Cardiac muscle cell (in vitro differentiated cells and primary cell): ENCODE measurements around the gene ADO. TPM values are rescaled to one million over a fixed set of nuclear protein-coding genes. Genes with fewer than 3 reads are reported as not detected.

ENCODE experiments used
- DNase-seq, 2 donors: peaks; one replicate each; pipeline versions ENCODE4 v3.0.0 to v3.0.0-alpha.2; 2010 to 2017; ENCODE audit warnings: low read depth in 1 of 2, low spot score in 1 of 2
- H3K27ac ChIP-seq: fragments of 200-600 bp; sonication (generic); 2 replicates; pipeline ENCODE4 v1.5.1; 2016
- H3K27me3 ChIP-seq: fragments of 200-600 bp; sonication (generic); 2 replicates; pipeline ENCODE4 v1.6.0; 2016; ENCODE audit warnings: control low read depth
- H3K36me3 ChIP-seq: fragments of 200-600 bp; sonication (generic); 2 replicates; pipeline ENCODE4 v1.5.1; 2016; ENCODE audit warnings: control low read depth
- H3K4me1 ChIP-seq: fragments of 200-600 bp; sonication (generic); 2 replicates; pipeline ENCODE4 v1.8.1; 2017; ENCODE audit warnings: low read depth, mild to moderate bottlenecking, mixed run types
- H3K4me3 ChIP-seq: fragments of 200-600 bp; sonication (generic); 2 replicates; pipeline ENCODE4 v1.5.1; 2016; ENCODE audit warnings: mild to moderate bottlenecking
- H3K9me3 ChIP-seq: fragments of 200-600 bp; sonication (generic); 2 replicates; pipeline ENCODE4 v1.5.1; 2017; ENCODE audit warnings: low read depth, mild to moderate bottlenecking, control low read depth
- polyA plus RNA-seq: library from polyadenylated mRNA; unstranded; fragments of >200 nt; fragmentation: Nextera tagmentation; extraction: Ambion mirVana; gene quantifications from 2 replicates; pipeline ENCODE4 v1.2.1, GENCODE V29; 2016
- total RNA-seq: library from RNA; depleted of rRNA; stranded (reverse); fragments of >200 nt; gene quantifications from 2 replicates; pipeline ENCODE4 v1.2.3, GENCODE V29; 2016
- TF ChIP-seq, protein P1 (sequence below): IDR thresholded peaks from 2 replicates; pipeline ENCODE4 v1.5.1; 2012; ENCODE audit warnings: low read depth, mild to moderate bottlenecking, low read length

The ADO gene
- total and polyA plus RNA-seq, 2 experiments from 2014 or later: 6.8 to 29.4 TPM

GRCh38 chr10:62817121-62817765, 12.7 kb downstream of the ADO start:
- DNase-seq: peak; percentile 41 to 69
- H3K27ac ChIP-seq: no peak overlapping the region
- TF ChIP-seq, protein P1, sequence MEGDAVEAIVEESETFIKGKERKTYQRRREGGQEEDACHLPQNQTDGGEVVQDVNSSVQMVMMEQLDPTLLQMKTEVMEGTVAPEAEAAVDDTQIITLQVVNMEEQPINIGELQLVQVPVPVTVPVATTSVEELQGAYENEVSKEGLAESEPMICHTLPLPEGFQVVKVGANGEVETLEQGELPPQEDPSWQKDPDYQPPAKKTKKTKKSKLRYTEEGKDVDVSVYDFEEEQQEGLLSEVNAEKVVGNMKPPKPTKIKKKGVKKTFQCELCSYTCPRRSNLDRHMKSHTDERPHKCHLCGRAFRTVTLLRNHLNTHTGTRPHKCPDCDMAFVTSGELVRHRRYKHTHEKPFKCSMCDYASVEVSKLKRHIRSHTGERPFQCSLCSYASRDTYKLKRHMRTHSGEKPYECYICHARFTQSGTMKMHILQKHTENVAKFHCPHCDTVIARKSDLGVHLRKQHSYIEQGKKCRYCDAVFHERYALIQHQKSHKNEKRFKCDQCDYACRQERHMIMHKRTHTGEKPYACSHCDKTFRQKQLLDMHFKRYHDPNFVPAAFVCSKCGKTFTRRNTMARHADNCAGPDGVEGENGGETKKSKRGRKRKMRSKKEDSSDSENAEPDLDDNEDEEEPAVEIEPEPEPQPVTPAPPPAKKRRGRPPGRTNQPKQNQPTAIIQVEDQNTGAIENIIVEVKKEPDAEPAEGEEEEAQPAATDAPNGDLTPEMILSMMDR: no peak

GRCh38 chr10:62817766-62818425, 13.4 kb downstream of the ADO start:
- H3K27ac ChIP-seq: no peak overlapping the region

More at GRCh38 chr10:62817121-62817765, 12.7 kb downstream of the ADO start:
- no peaks in the 10 kb centered on the region for H3K36me3 ChIP-seq
- H3K9me3 ChIP-seq: no peaks in the 10 kb centered on the region
- H3K27me3 ChIP-seq: peaks cover 89% of the 10 kb centered on the region
- peaks cover 5% of the 10 kb centered on the region for H3K4me1 ChIP-seq
- peak overlapping the region; percentile 58 for H3K4me3 ChIP-seq

DNA sequence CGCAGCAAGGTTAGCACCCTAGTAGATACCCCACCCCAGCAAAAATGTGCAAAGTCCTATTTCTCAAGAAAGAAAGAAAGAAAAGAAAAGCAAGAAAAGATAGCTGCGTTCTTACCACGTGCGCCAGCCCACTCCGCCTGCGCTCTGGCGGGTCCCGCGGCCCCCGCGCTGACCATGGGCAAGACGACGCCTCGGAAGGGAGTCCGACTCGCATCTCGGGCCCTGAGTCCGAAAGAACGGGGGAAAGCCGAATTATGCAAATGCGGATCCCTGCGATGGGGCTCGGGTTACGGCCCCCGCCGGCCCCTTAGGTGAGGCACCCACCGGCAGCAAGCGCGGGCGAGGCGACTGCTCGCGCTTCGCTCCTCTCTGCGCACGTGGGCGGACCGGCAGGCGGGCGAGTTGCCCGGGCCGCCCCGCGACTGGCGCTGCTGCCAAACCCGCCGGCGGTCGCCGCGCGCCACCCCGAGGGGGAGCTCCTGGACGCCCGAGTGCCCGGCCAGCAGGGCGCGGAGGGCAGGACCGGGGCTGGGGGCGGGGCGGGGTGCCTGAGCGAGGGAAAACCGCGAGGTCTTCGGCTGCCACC, 14.0 kb downstream of the ADO start:
- peak in 1 of 2 donors; percentile 65 for DNase-seq
- peaks cover 5% of the 10 kb centered on the region for H3K4me1 ChIP-seq
- H3K27ac ChIP-seq: no peak overlapping the region
- no peaks in the 10 kb centered on the region for H3K36me3 ChIP-seq
- TF ChIP-seq, protein P1: no peak
- H3K9me3 ChIP-seq: no peaks in the 10 kb centered on the region
- peaks cover 88% of the 10 kb centered on the region for H3K27me3 ChIP-seq
- H3K4me3 ChIP-seq: peak overlapping the region; percentile 12

More at GRCh38 chr10:62817766-62818425, 13.4 kb downstream of the ADO start:
- peaks cover 5% of the 10 kb centered on the region for H3K4me1 ChIP-seq
- H3K36me3 ChIP-seq: no peaks in the 10 kb centered on the region
- peaks cover 88% of the 10 kb centered on the region for H3K27me3 ChIP-seq
- DNase-seq: peak; percentile 85 to 89
- H3K4me3 ChIP-seq: peak overlapping the region; percentile 58
- TF ChIP-seq, protein P1: peak; percentile 82
- no peaks in the 10 kb centered on the region for H3K9me3 ChIP-seq

DNA sequence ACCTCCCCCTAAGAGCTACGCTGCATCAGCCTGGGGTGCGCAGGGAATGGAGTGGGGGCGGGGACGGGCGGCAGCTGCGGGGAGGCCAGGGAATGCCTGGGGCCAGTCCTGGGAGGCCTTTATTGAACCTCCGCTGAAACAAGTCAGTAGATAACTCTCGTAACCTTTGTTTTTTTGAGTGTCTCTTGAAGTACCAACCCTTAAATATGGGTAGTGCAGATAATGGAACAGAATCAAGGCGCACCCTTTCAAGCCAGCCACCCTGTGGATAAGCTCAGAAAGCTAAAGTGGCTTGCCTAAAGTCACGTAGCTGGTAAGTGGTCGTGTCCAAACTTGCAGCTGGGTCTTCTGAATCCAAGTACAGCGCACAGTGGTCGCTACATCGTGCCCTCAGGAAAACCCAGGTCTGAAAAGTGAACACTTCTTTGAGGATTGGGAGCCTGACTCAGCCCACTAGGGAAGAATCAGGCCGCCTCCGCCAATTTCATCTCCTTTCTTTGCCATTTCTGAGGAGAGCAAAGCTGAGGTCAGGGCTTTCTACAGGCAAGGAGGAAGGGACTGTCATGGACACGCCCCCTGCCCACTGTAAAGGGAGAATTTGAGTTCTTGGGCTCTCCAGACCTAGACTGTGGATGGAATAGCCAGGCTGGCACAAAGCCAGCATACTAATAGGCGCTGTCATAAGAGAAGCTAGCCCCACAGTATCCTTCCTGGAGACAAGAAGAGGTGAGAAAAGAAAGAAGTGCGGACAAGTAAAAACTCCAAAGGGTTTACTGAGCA, 14.8 kb downstream of the ADO start:
- peaks cover 88% of the 10 kb centered on the region for H3K27me3 ChIP-seq
- no peak overlapping the region for H3K4me3 ChIP-seq
- H3K27ac ChIP-seq: no peak overlapping the region
- DNase-seq: peak; percentile 48 to 52
- TF ChIP-seq, protein P1: no peak
- H3K9me3 ChIP-seq: no peaks in the 10 kb centered on the region
- peaks cover 5% of the 10 kb centered on the region for H3K4me1 ChIP-seq
- no peaks in the 10 kb centered on the region for H3K36me3 ChIP-seq

DNA sequence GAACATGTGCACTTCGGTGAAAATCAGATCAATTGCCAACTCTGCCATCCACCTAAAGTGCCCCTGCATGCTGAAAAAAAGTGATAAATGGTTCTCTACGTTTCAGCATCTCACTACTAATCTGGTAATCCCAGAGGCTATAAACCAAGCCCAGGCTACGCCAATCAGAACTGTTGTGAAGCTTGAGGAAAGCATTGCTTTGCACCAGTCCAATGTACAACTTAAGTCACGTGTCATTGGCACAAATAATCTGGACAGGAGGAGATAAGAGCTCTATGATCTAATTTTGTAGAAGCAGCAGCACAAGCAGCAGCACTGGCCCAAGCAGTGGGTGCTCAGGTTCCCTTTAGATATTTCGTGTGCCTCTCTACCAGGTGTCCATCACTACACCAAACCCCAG, 16.1 kb downstream of the ADO start:
- no peaks in the 10 kb centered on the region for H3K36me3 ChIP-seq
- DNase-seq: no peak
- TF ChIP-seq, protein P1: no peak
- H3K4me3 ChIP-seq: no peak overlapping the region
- peaks cover 87% of the 10 kb centered on the region for H3K27me3 ChIP-seq
- peaks cover 5% of the 10 kb centered on the region for H3K4me1 ChIP-seq
- no peak overlapping the region for H3K27ac ChIP-seq
- H3K9me3 ChIP-seq: no peaks in the 10 kb centered on the region
